SK-N-MC (cell line): ENCODE data around the gene VPS37B.

Experiments
- DNase-seq: peaks from one replicate; pipeline ENCODE4 v3.0.0-alpha.2; 2011; ENCODE audit warnings: low read depth, low spot score
- H3K27ac ChIP-seq: fragments of 200-600 bp; sonication (generic); 2 replicates; pipeline ENCODE4 v1.5.1; 2016; ENCODE audit warnings: mixed run types
- H3K36me3 ChIP-seq: fragments of 200-600 bp; sonication (generic); 2 replicates; pipeline ENCODE4 v1.6.1; 2017; ENCODE audit warnings: antibody characterized with exemption, low read length, mixed read lengths; ENCODE audit not compliant: insufficient read depth
- H3K4me3 ChIP-seq: fragments of 200-600 bp; sonication (generic); 2 replicates; pipeline ENCODE4 v1.5.1; 2016
- H3K9ac ChIP-seq: fragments of 200-600 bp; sonication (generic); 2 replicates; pipeline ENCODE4 v1.8.0; 2017; ENCODE audit warnings: mixed run types, mixed read lengths; ENCODE audit not compliant: insufficient read length
- H3K9me3 ChIP-seq: fragments of 200-600 bp; sonication (generic); 2 replicates; pipeline ENCODE4 v1.6.1; 2017; ENCODE audit warnings: low read depth, mild to moderate bottlenecking, antibody characterized with exemption, low read length, moderate library complexity, mixed read lengths
- EZH2 ChIP-seq: fragments of 200-600 bp; sonication (generic); IDR thresholded peaks from one replicate; pipeline ENCODE4 v1.6.1; 2017; ENCODE audit warnings: antibody characterized with exemption
- FOXP2 ChIP-seq: optimal IDR thresholded peaks from 2 replicates; pipeline ENCODE3; 2011; ENCODE audit warnings: mild to moderate bottlenecking, moderate library complexity; ENCODE audit not compliant: insufficient read depth; ENCODE audit errors: extremely low read length, control extremely low read depth
- POLR2AphosphoS5 ChIP-seq: IDR thresholded peaks from 2 replicates; pipeline ENCODE4 v1.6.1; 2012; ENCODE audit warnings: mild to moderate bottlenecking, low read depth, low read length, borderline replicate concordance

Gene VPS37B

GRCh38 chr12:122865268-122866231 lies 30.4 kb downstream of the VPS37B start:
- TF ChIP-seq POLR2AphosphoS5 (no peak; the same call in 1 of the 2 replicates), FOXP2 (no peak), EZH2 (no peak)
- no peak for DNase-seq
- H3K9ac ChIP-seq = no peak overlapping the region
- no peak overlapping the region for H3K4me3 ChIP-seq
- no peaks in the 10 kb centered on the region for H3K9me3 ChIP-seq
- no peak overlapping the region for H3K27ac ChIP-seq
- peaks cover 42% of the 10 kb centered on the region for H3K36me3 ChIP-seq

- no peaks in the 10 kb centered on the region for H3K9me3 ChIP-seq
- peaks cover 35% of the 10 kb centered on the region for H3K36me3 ChIP-seq
- H3K9ac ChIP-seq = no peak overlapping the region
- TF ChIP-seq POLR2AphosphoS5 (peak; percentile 6; the same call in 1 of the 2 replicates), EZH2 (no peak), FOXP2 (no peak)
- no peak overlapping the region for H3K4me3 ChIP-seq
- H3K27ac ChIP-seq = no peak overlapping the region
- no peak for DNase-seq
These were observed 31.1 kb downstream of the VPS37B start for GRCh38 chr12:122864894-122865253.

GRCh38 chr12:122862872-122863701 lies 32.8 kb downstream of the VPS37B start:
- Histone ChIP-seq H3K27ac (0 out of 2 replicates have a peak overlapping the region, but pooled peaks have one; percentile 31), H3K36me3 (peaks cover 17% of the 10 kb centered on the region; the same call in 1 of the 2 replicates), H3K9me3 (no peaks in the 10 kb centered on the region), H3K9ac (no peak overlapping the region), H3K4me3 (no peak overlapping the region)
- DNase-seq = no peak
- TF ChIP-seq POLR2AphosphoS5 (no peak), EZH2 (no peak)

- no peaks in the 10 kb centered on the region for H3K9me3 ChIP-seq
- H3K36me3 ChIP-seq = peaks cover 9% of the 10 kb centered on the region; the same call in 1 of the 2 replicates
- no peak overlapping the region for H3K4me3 ChIP-seq
- H3K27ac ChIP-seq = no peak overlapping the region
- no peak for DNase-seq
- no peak for TF ChIP-seq EZH2
- TF ChIP-seq POLR2AphosphoS5 = no peak
- TF ChIP-seq FOXP2 = no peak
- no peak overlapping the region for H3K9ac ChIP-seq
These were observed 33.8 kb downstream of the VPS37B start for GRCh38 chr12:122862110-122862634.

GRCh38 chr12:122861587-122861970 lies 34.3 kb downstream of the VPS37B start:
- Histone ChIP-seq H3K9me3 (no peaks in the 10 kb centered on the region), H3K4me3 (no peak overlapping the region), H3K27ac (no peak overlapping the region), H3K9ac (no peak overlapping the region), H3K36me3 (0 out of 2 replicates have a peak, but pooled peaks cover 5% of the 10 kb centered on the region)
- no peak for DNase-seq
- TF ChIP-seq FOXP2 (no peak), POLR2AphosphoS5 (no peak), EZH2 (no peak)

- Histone ChIP-seq H3K36me3 (no peaks in the 10 kb centered on the region), H3K9ac (no peak overlapping the region), H3K4me3 (no peak overlapping the region), H3K9me3 (no peaks in the 10 kb centered on the region), H3K27ac (no peak overlapping the region)
- no peak for DNase-seq
- TF ChIP-seq FOXP2 (no peak), POLR2AphosphoS5 (no peak), EZH2 (no peak)
These were observed 34.9 kb downstream of the VPS37B start for GRCh38 chr12:122860854-122861586.

GRCh38 chr12:122860040-122860853 lies 35.7 kb downstream of the VPS37B start:
- no peaks in the 10 kb centered on the region for H3K9me3 ChIP-seq
- DNase-seq = no peak
- H3K27ac ChIP-seq = no peak overlapping the region
- TF ChIP-seq FOXP2 = no peak
- TF ChIP-seq POLR2AphosphoS5 = no peak
- TF ChIP-seq EZH2 = no peak
- no peak overlapping the region for H3K4me3 ChIP-seq
- no peak overlapping the region for H3K9ac ChIP-seq
- no peaks in the 10 kb centered on the region for H3K36me3 ChIP-seq
